ENCODE results near the gene DBT.

Gene DBT

GRCh38 chr1:100279954-100280682, 30.5 kb upstream of the DBT start:
- no peak overlapping the region for H3K4me3 ChIP-seq (ENCODE audit: low read depth, low read length)
- no peak for TF ChIP-seq CTCF (IDR thresholded peaks at IDR 0.05; ENCODE audit: low read depth, low read length)

- no peak for TF ChIP-seq CTCF (IDR thresholded peaks at IDR 0.05; ENCODE audit: low read depth, low read length)
- no peak overlapping the region for H3K4me3 ChIP-seq (ENCODE audit: low read depth, low read length)
Measured at GRCh38 chr1:100279358-100279923, 29.8 kb upstream of the DBT start.

DNA sequence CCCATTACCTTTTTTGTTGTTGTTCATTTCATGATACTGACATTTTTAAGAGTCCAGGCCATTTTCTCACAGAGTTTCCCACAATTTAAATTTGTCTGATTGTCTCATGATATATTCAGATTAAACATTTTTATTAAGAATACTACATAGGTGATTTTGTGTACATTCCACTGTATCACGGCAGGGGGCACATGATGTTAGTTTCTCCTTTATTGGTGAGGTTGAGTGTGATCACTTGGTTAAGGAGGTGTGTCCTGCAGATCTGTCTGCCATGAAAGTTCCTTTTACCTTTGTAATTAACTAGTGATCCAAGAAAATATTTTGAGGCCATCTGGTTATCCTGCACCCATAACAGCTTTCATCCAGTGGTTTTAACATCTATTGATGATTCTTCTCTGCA, 28.2 kb upstream of the DBT start:
- H3K4me3 ChIP-seq (ENCODE audit: low read depth, low read length), result no peak overlapping the region
- no peak for TF ChIP-seq CTCF (IDR thresholded peaks at IDR 0.05; ENCODE audit: low read depth, low read length)

DNA sequence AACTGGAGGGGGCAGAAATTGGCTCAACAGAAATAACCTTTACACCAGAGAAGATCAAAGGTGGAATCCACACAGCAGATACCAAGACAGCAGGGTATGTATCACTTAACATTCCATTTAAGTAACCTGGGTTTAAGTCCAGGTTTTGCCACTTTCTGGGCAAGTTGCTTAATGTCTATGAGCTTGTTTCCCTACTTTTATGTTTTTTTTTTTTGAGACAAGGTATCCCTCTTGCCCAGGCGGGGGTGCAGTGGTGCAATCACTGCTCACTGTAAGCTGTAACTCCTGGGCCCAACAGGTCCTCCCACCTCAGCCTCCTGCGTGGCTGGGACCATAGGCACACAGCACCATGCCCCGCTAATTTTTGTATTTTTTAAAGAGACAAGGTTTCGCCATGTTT, 18.6 kb upstream of the DBT start:
- no peak overlapping the region for H3K4me3 ChIP-seq (ENCODE audit: low read depth, low read length)
- no peak for TF ChIP-seq CTCF (IDR thresholded peaks at IDR 0.05; ENCODE audit: low read depth, low read length)

- TF ChIP-seq CTCF (IDR thresholded peaks at IDR 0.05; ENCODE audit: low read depth, low read length), result no peak
- H3K4me3 ChIP-seq (ENCODE audit: low read depth, low read length), result peak overlapping the region; percentile 97
Measured at GRCh38 chr1:100267284-100267683, 17.6 kb upstream of the DBT start.

GRCh38 chr1:100266741-100267140, 17.1 kb upstream of the DBT start:
- peak overlapping the region; percentile 97 for H3K4me3 ChIP-seq (ENCODE audit: low read depth, low read length)
- no peak for TF ChIP-seq CTCF (IDR thresholded peaks at IDR 0.05; ENCODE audit: low read depth, low read length)

DNA sequence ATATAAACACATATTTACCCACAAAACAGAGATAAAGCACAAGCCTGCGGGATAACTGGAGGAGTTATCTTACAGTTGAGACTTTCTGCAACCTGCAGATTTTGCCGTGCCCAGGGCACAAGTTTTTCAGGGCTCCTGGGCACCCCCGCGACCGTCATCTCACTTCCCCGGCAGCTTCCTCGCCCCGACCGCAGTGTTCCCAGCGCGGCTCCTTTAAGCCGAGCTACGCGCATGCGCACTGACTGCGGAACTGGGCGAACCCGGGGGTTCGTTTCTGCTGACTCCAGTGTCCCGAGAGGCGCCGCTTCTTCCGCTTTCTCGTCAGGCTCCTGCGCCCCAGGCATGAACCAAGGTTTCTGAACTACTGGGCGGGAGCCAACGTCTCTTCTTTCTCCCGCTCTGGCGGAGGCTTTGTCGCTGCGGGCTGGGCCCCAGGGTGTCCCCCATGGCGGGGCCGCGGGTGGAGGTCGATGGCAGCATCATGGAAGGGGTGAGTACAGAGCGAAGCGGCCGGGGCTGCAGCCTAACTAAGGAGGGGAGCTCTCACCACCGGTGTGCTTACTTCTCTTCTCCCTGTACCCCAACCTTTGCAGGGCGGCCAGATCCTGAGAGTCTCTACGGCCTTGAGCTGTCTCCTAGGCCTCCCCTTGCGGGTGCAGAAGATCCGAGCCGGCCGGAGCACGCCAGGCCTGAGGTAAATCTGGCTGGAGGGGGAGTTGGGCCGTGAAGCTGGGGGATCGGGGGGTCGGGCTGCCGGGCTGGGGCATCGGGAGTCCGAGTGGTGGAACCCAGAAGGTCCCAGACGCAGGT, 16.5 kb upstream of the DBT start, which contains the start of gene RTCA:
RTCA (plus strand) TSS at position 286 of the 810 bp plus-strand sequence; CDS start at position 446, 160 bp downstream.
- no peak for TF ChIP-seq CTCF (IDR thresholded peaks at IDR 0.05; ENCODE audit: low read depth, low read length)
- peak within 1 kb of the TSS; percentile 97 for H3K4me3 ChIP-seq (ENCODE audit: low read depth, low read length)
